ENCODE data around the gene RFX8. TPM values are rescaled to one million over a fixed set of nuclear protein-coding genes. Genes with fewer than 3 reads are reported as not detected.

The RFX8 gene
- total RNA-seq, 1 donor from 2014 or later = not detected

DNA sequence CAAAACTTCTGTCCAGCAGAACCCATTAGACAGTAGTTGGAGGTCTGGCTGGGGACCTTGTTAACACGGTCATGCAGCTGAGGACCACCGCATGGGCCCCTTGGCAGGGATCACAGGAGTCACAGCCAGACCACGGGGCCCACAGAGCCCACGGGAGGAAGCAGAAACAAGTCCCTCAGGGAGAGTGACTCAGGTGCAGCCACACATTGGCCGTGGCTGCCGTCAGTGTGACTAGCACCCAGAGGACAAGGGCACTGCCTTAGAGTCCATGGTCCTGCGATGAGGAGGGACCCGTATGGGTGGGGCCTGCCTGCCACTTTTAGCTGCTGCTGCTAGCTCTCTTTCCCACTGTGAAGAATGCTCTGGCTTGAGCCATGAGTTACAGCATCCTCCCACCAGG is 5.9 kb upstream of the RFX8 start:
- DNase-seq (no peak), ATAC-seq (no peak)
- Histone ChIP-seq H3K36me3 (no peaks in the 10 kb centered on the region), H3K27me3 (peaks cover 4% of the 10 kb centered on the region), H3K9me3 (no peaks in the 10 kb centered on the region), H3K4me3 (no peak overlapping the region), H3K4me1 (no peaks in the 10 kb centered on the region), H3K27ac (no peak overlapping the region)
- intact Hi-C loops (cut with DNase I) = no loop called here
- TF ChIP-seq, protein P1, sequence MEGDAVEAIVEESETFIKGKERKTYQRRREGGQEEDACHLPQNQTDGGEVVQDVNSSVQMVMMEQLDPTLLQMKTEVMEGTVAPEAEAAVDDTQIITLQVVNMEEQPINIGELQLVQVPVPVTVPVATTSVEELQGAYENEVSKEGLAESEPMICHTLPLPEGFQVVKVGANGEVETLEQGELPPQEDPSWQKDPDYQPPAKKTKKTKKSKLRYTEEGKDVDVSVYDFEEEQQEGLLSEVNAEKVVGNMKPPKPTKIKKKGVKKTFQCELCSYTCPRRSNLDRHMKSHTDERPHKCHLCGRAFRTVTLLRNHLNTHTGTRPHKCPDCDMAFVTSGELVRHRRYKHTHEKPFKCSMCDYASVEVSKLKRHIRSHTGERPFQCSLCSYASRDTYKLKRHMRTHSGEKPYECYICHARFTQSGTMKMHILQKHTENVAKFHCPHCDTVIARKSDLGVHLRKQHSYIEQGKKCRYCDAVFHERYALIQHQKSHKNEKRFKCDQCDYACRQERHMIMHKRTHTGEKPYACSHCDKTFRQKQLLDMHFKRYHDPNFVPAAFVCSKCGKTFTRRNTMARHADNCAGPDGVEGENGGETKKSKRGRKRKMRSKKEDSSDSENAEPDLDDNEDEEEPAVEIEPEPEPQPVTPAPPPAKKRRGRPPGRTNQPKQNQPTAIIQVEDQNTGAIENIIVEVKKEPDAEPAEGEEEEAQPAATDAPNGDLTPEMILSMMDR (IDR thresholded peaks at IDR 0.05) = no peak

DNA sequence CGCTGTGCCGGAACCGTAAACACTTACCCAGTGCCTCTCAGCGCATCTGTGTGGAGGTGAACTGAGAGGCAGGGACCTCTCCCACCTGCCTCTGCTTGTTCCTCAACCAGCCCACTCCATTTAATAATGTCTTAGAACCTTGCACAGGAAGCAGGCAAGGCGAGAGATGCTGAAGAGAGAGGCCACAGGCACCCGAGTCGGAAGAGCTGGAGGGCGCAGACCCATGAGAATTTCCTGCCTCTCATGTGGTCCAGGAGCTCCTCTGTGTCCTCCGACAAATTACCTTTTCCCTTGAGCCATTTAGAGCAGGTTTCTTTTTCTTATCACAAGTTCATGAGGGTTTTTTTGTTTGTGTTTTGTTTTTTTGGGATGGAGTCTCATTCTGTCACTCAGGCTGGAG is 4.9 kb upstream of the RFX8 start:
- H3K36me3 ChIP-seq = no peaks in the 10 kb centered on the region
- TF ChIP-seq, protein P1 (IDR thresholded peaks at IDR 0.05) = no peak
- DNase-seq (no peak), ATAC-seq (no peak)
- H3K9me3 ChIP-seq = no peaks in the 10 kb centered on the region
- intact Hi-C loops (cut with DNase I) = no loop called here
- H3K4me1 ChIP-seq = no peaks in the 10 kb centered on the region
- H3K27ac ChIP-seq = no peak overlapping the region
- no peak overlapping the region for H3K4me3 ChIP-seq
- H3K27me3 ChIP-seq = peaks cover 4% of the 10 kb centered on the region

DNA sequence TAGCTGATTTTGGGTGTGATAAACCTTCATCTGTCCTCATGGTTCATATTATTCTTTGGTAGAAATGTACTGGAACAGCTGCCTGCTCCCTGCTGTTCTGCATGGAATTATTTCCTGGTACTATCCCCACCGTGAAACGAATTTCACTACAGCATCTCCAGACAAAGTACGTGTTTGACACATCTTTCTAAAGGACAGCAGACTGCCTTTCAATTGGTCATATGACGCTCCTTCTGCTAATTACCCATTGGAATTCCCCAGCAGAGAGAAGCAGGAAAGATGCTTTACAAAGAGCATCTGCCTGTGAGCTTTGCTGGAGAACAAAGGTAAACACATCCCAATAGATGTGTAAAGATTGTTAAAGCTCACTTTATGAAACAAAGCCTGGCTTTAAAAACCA is 4.4 kb upstream of the RFX8 start:
- H3K9me3 ChIP-seq = no peaks in the 10 kb centered on the region
- H3K27ac ChIP-seq = no peak overlapping the region
- TF ChIP-seq, protein P1 (IDR thresholded peaks at IDR 0.05) = no peak
- ATAC-seq (no peak), DNase-seq (no peak)
- no peaks in the 10 kb centered on the region for H3K4me1 ChIP-seq
- H3K36me3 ChIP-seq = no peaks in the 10 kb centered on the region
- peaks cover 4% of the 10 kb centered on the region for H3K27me3 ChIP-seq
- intact Hi-C loops (cut with DNase I) = no loop called here
- H3K4me3 ChIP-seq = no peak overlapping the region

DNA sequence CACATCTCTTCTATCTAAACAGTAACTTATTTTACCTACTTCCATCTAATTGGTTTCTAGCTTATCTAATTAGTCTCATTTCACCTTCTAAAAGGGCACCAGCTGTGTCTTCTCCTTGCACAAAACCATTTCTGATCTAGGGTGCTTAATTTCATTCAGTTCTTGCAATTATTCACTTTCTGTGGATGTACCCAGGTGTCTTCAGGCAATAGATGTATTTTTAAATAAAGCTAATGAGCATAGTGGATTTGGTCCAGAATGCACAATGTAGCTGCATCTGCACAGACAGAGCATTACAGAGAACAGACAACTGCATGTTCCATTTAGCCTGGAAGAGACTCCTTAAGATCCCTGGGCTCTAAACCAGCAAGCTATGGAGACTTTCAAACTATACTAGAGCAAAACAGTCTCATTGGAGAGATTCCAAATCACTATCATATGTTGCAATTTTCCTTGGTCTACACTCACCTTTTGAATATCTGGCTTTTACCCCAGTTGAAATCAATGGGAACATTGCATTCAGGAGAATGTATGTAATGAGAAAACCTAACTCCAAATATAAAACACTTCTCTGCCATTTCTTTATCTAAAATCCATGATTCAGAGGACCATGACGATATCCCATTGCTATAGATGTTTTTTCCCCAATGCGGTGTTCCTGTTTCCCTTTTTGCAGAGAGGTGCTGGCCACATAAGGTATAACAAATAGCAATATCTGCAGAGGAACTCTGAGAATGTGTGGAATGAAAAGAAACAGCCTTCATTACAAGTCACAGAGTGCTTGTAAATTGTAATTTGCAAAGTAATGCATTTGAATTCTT is 3.5 kb upstream of the RFX8 start:
- no peaks in the 10 kb centered on the region for H3K9me3 ChIP-seq
- ATAC-seq = no peak
- H3K4me1 ChIP-seq = no peaks in the 10 kb centered on the region
- H3K27ac ChIP-seq = no peak overlapping the region
- H3K36me3 ChIP-seq = no peaks in the 10 kb centered on the region
- intact Hi-C loops (cut with DNase I) = no loop called here
- TF ChIP-seq, protein P1 (IDR thresholded peaks at IDR 0.05) = no peak
- H3K4me3 ChIP-seq = no peak overlapping the region
- DNase-seq = no peak
- peaks cover 4% of the 10 kb centered on the region for H3K27me3 ChIP-seq

DNA sequence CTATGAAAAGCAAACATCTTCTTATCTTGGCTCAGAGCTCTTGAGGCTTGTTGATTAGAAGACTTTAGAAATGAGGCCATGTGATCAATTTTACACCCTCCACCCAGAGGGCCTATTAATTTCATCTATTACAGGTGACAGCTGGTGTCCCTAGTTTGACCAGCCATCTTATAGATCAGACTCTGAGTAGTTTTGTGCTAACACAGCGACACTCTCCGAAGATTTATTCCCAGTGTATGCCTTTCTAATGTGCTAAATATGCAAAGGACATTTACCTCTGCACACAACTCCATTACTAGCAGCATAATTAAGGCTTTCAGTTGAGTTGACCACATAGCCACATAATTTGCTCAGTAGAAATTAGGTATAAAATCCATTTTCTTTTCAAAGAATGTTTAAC is 2.6 kb upstream of the RFX8 start:
- Histone ChIP-seq H3K36me3 (no peaks in the 10 kb centered on the region), H3K27me3 (peaks cover 4% of the 10 kb centered on the region), H3K4me3 (no peak overlapping the region), H3K9me3 (no peaks in the 10 kb centered on the region), H3K4me1 (no peaks in the 10 kb centered on the region), H3K27ac (no peak overlapping the region)
- intact Hi-C loops (cut with DNase I) = no loop called here
- DNase-seq (no peak), ATAC-seq (no peak)
- TF ChIP-seq, protein P1 (IDR thresholded peaks at IDR 0.05) = no peak
